WTC11 (cell line): ENCODE data around the gene GUCA1A. TPM values are rescaled to one million over a fixed set of nuclear protein-coding genes. Genes with fewer than 3 reads are reported as not detected.

Experiments used
- ATAC-seq: fragments of 200-7000 bp; cut with Tn5 transposase; 2 replicates; pipeline ENCODE4 v1.10.0; 2021; ENCODE audit warnings: mild to moderate bottlenecking, moderate library complexity
- Bru-seq: library from RNA; stranded (reverse); fragments of 400-500 nt; gene quantifications from one replicate; lab custom pipeline; 2021; lab: Mats Ljungman, UMichigan
- CTCF ChIA-PET: fragments of 300-600 bp; sonication (Branson Sonifier 250); formaldehyde crosslinking; loops from one replicate; lab custom pipeline; 2021; ENCODE audit warnings: antibody characterized with exemption; lab: Charles Lee
- POLR2A ChIA-PET: fragments of 350-600 bp; sonication (Branson Sonifier 250); formaldehyde crosslinking; loops from one replicate; lab custom pipeline; 2021; ENCODE audit warnings: antibody characterized with exemption; lab: Charles Lee
- DNase-seq: peaks from one replicate; pipeline ENCODE4 v3.0.0; 2021; ENCODE audit warnings: low spot score
- H3K27ac Mint-ChIP-seq: 2 replicates; pipeline ENCODE4 v1.8.0; 2021; ENCODE audit warnings: mixed read lengths
- H3K27me3 Mint-ChIP-seq: 2 replicates; pipeline ENCODE4 v1.8.0; 2021; ENCODE audit warnings: low read depth, mild to moderate bottlenecking, moderate library complexity, mixed read lengths
- H3K36me3 Mint-ChIP-seq: 2 replicates; pipeline ENCODE4 v1.8.0; 2021; ENCODE audit warnings: mixed read lengths
- H3K4me1 Mint-ChIP-seq: 2 replicates; pipeline ENCODE4 v1.8.0; 2022; ENCODE audit warnings: mixed read lengths
- H3K4me3 Mint-ChIP-seq: 2 replicates; pipeline ENCODE4 v1.8.0; 2021; ENCODE audit warnings: mild to moderate bottlenecking, moderate library complexity, mixed read lengths
- H3K9me3 Mint-ChIP-seq: 2 replicates; pipeline ENCODE4 v1.8.0; 2021; ENCODE audit warnings: mixed read lengths
- NFATC4 ChIP-seq: fragments of 250-450 bp; sonication (Bioruptor Pico); IDR thresholded peaks from 2 replicates; pipeline ENCODE4 v1.9.0; 2021; ENCODE audit warnings: mild to moderate bottlenecking
- NFE2L1 ChIP-seq: sonication (generic); formaldehyde crosslinking; IDR thresholded peaks from 2 replicates; pipeline ENCODE4 v1.8.1; 2023; ENCODE audit warnings: missing genetic modification reagents
- NR3C1 ChIP-seq: sonication (generic); formaldehyde crosslinking; conservative IDR thresholded peaks from 2 replicates; pipeline ENCODE4 v1.8.1; 2023; ENCODE audit warnings: low read depth, mild to moderate bottlenecking, missing genetic modification reagents
- SMAD3 ChIP-seq: sonication (generic); formaldehyde crosslinking; IDR thresholded peaks from 2 replicates; pipeline ENCODE4 v1.8.0; 2022; ENCODE audit warnings: missing genetic modification reagents, mild to moderate bottlenecking, borderline replicate concordance
- SP1 ChIP-seq: sonication (generic); formaldehyde crosslinking; conservative IDR thresholded peaks from 2 replicates; pipeline ENCODE4 v1.8.1; 2022; ENCODE audit warnings: missing genetic modification reagents
- TEAD1 ChIP-seq: sonication (generic); formaldehyde crosslinking; IDR thresholded peaks from 2 replicates; pipeline ENCODE4 v1.8.0; 2022; ENCODE audit warnings: mild to moderate bottlenecking, missing genetic modification reagents
- ZNF232 ChIP-seq: sonication (generic); formaldehyde crosslinking; IDR thresholded peaks from 2 replicates; pipeline ENCODE4 v1.8.0; 2022; ENCODE audit warnings: mild to moderate bottlenecking, missing genetic modification reagents
- long read RNA-seq, 3 experiments: library from RNA in 1 of 3; library from capped mRNA in 1 of 3; library from polyadenylated mRNA in 1 of 3; unstranded in 2 of 3; stranded (forward) in 1 of 3; transcript quantifications; one replicate each; pipeline ENCODE4 v2.0.0, GENCODE V29; 2021
- total RNA-seq: library from RNA; stranded (reverse); gene quantifications from 3 replicates; pipeline ENCODE4 v1.2.3, GENCODE V29; 2021
- TF ChIP-seq, protein P1 (sequence below): fragments of 250-450 bp; sonication (Bioruptor Pico); IDR thresholded peaks from 2 replicates; pipeline ENCODE4 v2.1.2; 2022; ENCODE audit warnings: mild to moderate bottlenecking, moderate library complexity
- TF ChIP-seq, protein P2 (sequence below): sonication (generic); formaldehyde crosslinking; IDR thresholded peaks from 2 replicates; pipeline ENCODE4 v1.8.1; 2022; ENCODE audit warnings: missing genetic modification reagents, borderline replicate concordance
- TF ChIP-seq, protein P3 (sequence below): sonication (generic); formaldehyde crosslinking; IDR thresholded peaks from 2 replicates; pipeline ENCODE4 v1.8.0; 2023; ENCODE audit warnings: missing genetic modification reagents
- TF ChIP-seq, protein P4 (sequence below): sonication (generic); formaldehyde crosslinking; IDR thresholded peaks from 2 replicates; pipeline ENCODE4 v1.8.0; 2022; ENCODE audit warnings: mild to moderate bottlenecking, missing genetic modification reagents

The GUCA1A gene
- total RNA-seq (10.9 to 12.9 TPM (median 12.5 TPM) in 3 replicates), Bru-seq, nascent RNA (percentile 35 among the genes with signal in this experiment)
- long read RNA-seq, experiment 1, partial matches to known transcripts, result 48 of 50 reads
- long read RNA-seq, experiment 1, other reads (novel, unspliced or antisense), result 2 of 50 reads
- long read RNA-seq, experiment 2, partial matches to known transcripts, result 30 of 33 reads
- long read RNA-seq, experiment 2, other reads (novel, unspliced or antisense), result 3 of 33 reads
- long read RNA-seq, experiment 3, partial matches to known transcripts, result 44 of 48 reads
- long read RNA-seq, experiment 3, other reads (novel, unspliced or antisense), result 4 of 48 reads

DNA sequence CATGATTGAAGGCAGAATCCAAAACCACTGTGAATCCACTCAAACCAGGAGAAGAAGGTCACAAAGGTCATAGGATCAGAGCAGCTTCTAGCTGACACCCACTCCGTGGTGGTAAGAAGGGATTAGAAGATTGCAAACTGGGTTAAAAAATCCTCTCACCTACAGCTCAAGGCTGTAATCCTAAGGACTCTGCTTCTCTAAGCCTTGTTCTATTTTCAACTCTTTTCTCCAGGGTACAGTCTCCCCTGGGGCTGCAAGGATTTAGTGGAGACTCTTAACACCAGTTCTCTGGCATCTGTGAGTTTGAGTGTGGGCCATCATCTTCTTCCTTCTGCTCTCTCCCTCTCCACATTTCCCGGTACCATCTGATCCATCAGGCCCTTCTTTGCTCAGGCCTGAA lies at the start of gene GUCA1A:
Gene GUCA1A, plus strand, starts transcription at position 264 of the 400 bp plus-strand sequence. CDS start 250 bp downstream, outside the sequence.
- ATAC-seq (no peak), DNase-seq (no peak)
- CTCF ChIA-PET, result interaction anchor here (2.0 to 3.7 kb wide), 2 partner anchors 13 to 69 kb away, joined by 5 to 14 read pairs; no protein-coding TSS in a partner anchor
- Mint-ChIP-seq H3K27ac (no peak within 1 kb of the TSS), H3K9me3 (peaks cover 4% of the 10 kb centered on the region), H3K4me1 (peaks cover 24% of the 10 kb centered on the region), H3K4me3 (no peak within 1 kb of the TSS), H3K27me3 (peaks cover 10% of the 10 kb centered on the region), H3K36me3 (no peaks in the 10 kb centered on the region)
- TF ChIP-seq, protein P1, sequence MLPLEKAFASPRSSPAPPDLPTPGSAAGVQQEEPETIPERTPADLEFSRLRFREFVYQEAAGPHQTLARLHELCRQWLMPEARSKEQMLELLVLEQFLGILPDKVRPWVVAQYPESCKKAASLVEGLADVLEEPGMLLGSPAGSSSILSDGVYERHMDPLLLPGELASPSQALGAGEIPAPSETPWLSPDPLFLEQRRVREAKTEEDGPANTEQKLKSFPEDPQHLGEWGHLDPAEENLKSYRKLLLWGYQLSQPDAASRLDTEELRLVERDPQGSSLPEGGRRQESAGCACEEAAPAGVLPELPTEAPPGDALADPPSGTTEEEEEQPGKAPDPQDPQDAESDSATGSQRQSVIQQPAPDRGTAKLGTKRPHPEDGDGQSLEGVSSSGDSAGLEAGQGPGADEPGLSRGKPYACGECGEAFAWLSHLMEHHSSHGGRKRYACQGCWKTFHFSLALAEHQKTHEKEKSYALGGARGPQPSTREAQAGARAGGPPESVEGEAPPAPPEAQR (CRISPR knock-in tag), result no peak
- TF ChIP-seq SP1, result no peak
- TF ChIP-seq, protein P2, sequence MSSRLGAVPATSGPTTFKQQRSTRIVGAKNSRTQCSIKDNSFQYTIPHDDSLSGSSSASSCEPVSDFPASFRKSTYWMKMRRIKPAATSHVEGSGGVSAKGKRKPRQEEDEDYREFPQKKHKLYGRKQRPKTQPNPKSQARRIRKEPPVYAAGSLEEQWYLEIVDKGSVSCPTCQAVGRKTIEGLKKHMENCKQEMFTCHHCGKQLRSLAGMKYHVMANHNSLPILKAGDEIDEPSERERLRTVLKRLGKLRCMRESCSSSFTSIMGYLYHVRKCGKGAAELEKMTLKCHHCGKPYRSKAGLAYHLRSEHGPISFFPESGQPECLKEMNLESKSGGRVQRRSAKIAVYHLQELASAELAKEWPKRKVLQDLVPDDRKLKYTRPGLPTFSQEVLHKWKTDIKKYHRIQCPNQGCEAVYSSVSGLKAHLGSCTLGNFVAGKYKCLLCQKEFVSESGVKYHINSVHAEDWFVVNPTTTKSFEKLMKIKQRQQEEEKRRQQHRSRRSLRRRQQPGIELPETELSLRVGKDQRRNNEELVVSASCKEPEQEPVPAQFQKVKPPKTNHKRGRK, result no peak
- TF ChIP-seq, protein P3, sequence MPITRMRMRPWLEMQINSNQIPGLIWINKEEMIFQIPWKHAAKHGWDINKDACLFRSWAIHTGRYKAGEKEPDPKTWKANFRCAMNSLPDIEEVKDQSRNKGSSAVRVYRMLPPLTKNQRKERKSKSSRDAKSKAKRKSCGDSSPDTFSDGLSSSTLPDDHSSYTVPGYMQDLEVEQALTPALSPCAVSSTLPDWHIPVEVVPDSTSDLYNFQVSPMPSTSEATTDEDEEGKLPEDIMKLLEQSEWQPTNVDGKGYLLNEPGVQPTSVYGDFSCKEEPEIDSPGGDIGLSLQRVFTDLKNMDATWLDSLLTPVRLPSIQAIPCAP (CRISPR knock-in tag), result no peak
- no peak for TF ChIP-seq SMAD3 (CRISPR knock-in tag)
- POLR2A ChIA-PET, result no interaction called here

DNA sequence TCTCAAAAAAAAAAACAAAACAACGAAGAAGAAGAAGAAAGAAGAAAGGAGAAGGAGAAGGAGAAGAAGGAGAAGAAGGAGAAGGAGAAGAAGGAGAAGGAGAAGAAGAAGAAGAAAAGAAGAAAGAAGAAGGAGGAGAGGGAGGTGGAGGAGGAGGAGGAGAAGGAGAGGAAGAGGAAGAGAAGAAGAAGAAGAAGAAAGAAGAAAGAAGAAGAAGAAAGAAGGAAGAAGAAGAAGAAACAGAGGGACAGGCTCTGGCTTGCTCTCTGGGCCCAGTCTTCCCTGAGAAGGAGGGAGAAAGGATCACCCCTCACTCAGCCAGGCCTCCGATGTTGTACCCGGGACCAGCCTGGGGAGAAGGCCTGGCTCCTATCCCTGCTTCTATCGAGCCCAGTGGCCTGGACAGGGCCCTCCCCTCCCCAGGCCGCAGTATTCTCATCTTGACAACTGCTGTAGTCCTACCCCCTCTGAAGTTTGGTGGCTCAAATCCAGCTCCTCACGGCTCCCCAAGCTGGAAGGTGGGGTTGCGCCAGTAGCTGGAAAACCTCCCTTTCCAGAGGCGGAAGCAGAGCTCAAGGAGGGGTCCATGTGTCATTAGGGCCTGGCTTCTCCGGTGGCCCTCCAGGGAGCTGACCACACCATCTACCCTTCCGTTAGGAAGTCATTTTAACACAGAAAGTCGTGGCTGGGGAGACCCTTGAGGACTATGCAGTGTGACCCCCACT lies 49.6 kb upstream of the GUCA1A start:
- Mint-ChIP-seq H3K4me3 (no peak overlapping the region), H3K27ac (no peak overlapping the region)
- ATAC-seq, result no peak
- TF ChIP-seq NFATC4 (CRISPR knock-in tag), result no peak
- TF ChIP-seq, protein P2, result 0 out of 2 replicates have a peak, but pooled peaks have one; percentile 67
- TF ChIP-seq, all 79 proteins: peak for 1
- DNase-seq, result no peak
- Mint-ChIP-seq H3K9me3 (no peaks in the 10 kb centered on the region), H3K4me1 (no peaks in the 10 kb centered on the region), H3K36me3 (peaks cover 44% of the 10 kb centered on the region), H3K27me3 (no peaks in the 10 kb centered on the region)
- CTCF ChIA-PET, result interaction anchor here (1.0 to 1.6 kb wide), 5 partner anchors 13 to 338 kb away, joined by 3 to 8 read pairs (median 4); no protein-coding TSS in a partner anchor
- POLR2A ChIA-PET, result interaction anchor here (0.6 kb wide), 1 partner anchor 184 kb away, joined by 3 read pairs; no protein-coding TSS in a partner anchor

DNA sequence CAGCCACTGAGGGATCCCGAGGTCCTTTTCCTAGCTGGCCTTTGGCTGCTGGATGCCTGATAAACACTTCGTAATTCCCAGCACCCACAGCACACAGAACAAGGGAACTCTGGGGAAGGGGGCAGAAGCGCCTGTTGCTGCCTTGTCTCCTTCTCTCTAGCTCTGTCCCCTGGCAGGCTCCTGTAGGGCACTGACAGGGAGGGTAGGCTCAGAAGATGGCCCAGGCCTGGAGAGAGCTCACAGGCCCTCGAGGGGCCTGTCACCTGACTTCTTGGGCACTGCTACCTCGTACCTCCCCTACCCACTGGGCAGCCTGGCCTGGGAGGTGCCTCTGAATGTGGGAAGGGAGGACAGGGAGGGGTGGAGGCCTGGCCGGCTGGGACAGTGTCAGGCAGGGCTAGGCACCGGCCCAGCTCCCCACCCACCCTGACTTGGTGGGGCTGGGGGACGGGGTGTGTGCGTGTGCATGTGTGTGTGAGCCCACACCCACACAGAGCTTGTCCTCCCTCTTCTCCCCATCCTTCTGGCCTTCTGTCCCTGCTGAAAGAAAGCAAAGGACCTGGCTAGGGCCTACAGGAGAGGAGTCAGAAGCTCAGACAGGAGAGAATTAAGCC lies 48.8 kb upstream of the GUCA1A start:
- ATAC-seq, result no peak; the same call in 1 of the 2 replicates
- H3K27ac Mint-ChIP-seq, result no peak overlapping the region
- ChIA-PET POLR2A (interaction anchor here (1.1 kb wide), 1 partner anchor 18 kb away, joined by 4 read pairs; the partner anchor contains the start of gene C6orf132), CTCF (interaction anchor here (1.0 to 1.5 kb wide), 4 partner anchors 12 to 338 kb away, joined by 3 to 6 read pairs (median 4); no protein-coding TSS in a partner anchor)
- no peak overlapping the region for H3K4me3 Mint-ChIP-seq
- no peaks in the 10 kb centered on the region for H3K9me3 Mint-ChIP-seq
- no peak for DNase-seq
- no peaks in the 10 kb centered on the region for H3K4me1 Mint-ChIP-seq
- TF ChIP-seq TEAD1 (CRISPR knock-in tag) (no peak), NR3C1 (CRISPR knock-in tag) (no peak), NFE2L1 (CRISPR knock-in tag) (no peak), ZNF232 (CRISPR knock-in tag) (no peak)
- TF ChIP-seq, protein P1 (CRISPR knock-in tag), result no peak
- TF ChIP-seq, protein P4, sequence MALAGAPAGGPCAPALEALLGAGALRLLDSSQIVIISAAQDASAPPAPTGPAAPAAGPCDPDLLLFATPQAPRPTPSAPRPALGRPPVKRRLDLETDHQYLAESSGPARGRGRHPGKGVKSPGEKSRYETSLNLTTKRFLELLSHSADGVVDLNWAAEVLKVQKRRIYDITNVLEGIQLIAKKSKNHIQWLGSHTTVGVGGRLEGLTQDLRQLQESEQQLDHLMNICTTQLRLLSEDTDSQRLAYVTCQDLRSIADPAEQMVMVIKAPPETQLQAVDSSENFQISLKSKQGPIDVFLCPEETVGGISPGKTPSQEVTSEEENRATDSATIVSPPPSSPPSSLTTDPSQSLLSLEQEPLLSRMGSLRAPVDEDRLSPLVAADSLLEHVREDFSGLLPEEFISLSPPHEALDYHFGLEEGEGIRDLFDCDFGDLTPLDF (CRISPR knock-in tag), result no peak
- H3K36me3 Mint-ChIP-seq, result peaks cover 51% of the 10 kb centered on the region
- H3K27me3 Mint-ChIP-seq, result no peaks in the 10 kb centered on the region
